Stimulated activated CD4-positive, alpha-beta T cell treated with anti-CD3 and anti-CD28 coated beads, Interleukin-4, amount 100 ng/mL, for 24 hours (primary cell): ENCODE measurements around the gene SERGEF.
"Not testable (repeated sequence)": the region's sequence is repeated elsewhere in the genome, so short reads cannot be mapped to it uniquely, and the experiment has no call there.

Experiments used
- DNase-seq: peaks from one replicate; pipeline ENCODE4 v3.0.0-alpha.2; 2020

The SERGEF gene

DNA sequence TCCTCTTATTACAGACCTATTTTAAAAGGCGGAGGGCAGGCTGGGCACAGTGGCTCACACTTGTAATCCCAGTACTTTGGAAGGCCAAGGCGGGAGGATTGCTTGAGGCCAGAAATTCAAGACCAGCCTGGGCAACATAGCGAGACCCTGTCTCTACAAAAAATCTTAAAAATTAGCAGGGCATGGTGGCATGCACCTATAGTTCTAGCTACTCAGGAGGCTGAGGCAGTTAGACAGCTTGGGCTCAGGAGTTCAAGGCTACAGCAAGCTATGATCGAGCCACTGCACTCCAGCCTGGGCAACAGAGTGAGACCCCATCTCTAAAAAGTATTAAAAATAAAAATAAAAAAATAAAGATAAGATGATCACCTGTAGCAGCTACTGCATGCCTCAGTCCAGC is 12.7 kb downstream of the SERGEF start:
- not testable (repeated sequence) for DNase-seq

DNA sequence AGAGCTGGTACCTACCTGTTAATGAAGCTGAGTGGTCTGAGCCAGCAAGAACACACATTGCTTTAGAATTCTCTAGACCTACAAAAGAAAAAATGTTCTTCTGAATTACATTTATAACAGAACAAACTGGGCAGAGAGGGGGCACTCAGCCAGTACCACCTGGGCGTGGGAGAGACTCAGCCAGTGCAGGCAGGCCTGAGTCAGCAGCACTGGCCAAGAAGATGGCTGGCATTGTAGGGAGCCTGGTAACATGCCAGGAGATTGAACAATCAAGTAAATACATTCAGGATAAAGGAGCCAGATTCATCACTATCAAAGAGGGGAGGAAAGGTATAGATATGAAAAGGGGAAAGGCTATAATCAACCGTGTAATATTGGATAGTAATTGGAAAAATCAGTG is 19.9 kb downstream of the SERGEF start:
- DNase-seq = no peak

DNA sequence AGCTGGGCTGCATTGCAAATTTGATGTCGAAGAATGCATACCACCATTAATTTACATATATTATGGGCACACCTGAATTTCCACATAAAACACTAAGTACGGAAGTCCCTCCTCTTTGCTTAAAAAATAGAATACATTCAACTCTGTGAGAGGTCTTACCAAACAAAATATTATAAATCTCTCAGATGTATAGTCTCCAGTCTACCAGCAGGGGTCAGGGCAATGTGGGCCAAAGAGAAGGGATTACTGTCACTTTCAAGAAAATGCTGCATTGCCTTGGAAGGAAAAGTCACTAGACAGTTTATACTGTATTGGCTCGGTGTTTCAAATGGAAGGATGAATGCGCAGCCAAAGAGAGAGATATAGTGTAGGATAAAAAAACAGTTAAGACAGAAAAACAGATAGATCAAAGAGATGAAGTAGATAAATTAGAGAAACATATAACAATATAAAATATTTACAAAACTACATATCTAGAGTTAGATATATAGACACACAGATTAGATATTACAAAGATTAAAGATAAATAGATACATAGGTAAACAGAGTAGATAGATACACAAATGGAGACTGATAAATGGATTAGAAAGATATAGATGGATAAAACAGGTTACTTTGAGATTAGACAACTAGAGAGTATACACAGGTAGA is 20.9 kb downstream of the SERGEF start:
- DNase-seq = peak; percentile 54

DNA sequence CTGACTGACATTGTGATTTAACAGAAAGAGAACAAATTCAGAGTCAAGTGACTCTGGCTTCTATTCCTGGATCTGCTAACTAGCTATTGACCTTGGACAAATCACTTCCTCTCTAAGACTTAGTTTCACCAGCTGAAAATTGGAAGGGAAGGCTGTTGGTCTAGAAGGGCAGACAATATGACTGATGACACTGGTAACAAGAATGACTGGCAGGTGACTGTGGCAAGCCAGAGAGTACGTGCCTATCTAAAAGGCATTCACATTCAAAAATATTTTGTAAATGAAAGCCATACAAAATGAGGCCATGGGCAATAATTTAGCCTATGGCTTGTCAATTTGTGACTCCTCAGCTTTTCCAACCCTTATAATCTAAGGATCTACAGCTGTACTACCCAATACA is 23.5 kb downstream of the SERGEF start:
- no peak for DNase-seq

DNA sequence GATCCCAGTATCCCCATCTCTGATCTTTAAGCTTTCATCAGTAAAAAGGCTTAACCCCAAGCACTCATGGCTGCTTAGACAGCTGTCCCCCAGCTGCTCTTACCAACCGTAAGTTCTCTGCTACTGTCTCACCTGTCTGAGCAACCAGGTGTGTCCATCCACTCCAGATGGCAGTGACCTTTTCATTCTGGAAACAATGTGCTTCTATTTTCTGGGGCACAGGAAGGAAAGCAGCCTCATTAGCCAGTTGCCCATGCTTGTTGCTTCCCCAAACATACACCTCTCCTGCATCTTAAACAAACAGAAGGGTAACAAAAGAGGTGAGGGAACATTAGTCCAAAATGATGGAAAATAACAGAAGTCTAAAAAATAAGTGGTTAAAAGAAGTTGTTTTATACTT is 24.4 kb downstream of the SERGEF start:
- DNase-seq = no peak

DNA sequence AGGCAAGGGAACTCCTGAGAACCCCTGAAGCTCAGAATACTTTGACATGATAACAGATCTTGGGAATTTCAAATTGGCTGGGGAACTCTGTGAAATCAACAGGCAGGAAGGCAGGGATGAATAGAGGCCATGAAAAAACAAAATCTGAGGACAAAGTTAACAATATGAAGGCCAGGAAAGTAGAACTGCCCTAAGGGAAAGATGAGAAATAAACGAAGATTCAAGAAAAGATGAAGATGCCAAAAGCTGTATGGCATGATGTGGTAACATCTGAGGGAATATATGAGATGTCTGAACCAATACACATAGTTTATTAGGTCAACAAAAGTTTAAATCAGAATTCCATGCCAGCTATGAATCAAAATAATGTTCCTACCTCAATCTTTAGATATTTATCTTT is 25.0 kb downstream of the SERGEF start:
- no peak for DNase-seq

DNA sequence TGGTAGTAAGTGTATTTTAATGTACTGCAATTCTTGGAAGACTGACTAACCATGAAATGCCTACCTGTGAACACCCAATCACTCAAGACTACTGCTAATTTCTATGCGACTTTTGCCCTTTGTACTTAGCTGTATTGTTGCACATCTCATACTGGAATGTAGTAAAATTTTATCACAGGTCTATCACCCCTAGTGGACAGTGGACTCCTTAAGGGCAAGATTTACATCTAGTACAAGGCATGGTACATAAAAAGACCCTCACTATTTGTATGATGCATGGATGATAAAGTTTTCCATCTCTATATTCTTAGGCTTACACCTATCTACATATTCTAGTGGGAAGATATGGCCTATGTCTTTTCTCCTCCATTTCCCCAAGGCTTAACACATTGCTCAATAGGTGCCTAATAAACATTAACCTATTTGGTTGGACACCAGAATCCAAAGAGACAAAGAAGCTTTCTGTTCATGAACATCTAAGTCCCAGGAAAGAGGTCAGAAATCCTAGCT is 26.1 kb downstream of the SERGEF start:
- DNase-seq = no peak

DNA sequence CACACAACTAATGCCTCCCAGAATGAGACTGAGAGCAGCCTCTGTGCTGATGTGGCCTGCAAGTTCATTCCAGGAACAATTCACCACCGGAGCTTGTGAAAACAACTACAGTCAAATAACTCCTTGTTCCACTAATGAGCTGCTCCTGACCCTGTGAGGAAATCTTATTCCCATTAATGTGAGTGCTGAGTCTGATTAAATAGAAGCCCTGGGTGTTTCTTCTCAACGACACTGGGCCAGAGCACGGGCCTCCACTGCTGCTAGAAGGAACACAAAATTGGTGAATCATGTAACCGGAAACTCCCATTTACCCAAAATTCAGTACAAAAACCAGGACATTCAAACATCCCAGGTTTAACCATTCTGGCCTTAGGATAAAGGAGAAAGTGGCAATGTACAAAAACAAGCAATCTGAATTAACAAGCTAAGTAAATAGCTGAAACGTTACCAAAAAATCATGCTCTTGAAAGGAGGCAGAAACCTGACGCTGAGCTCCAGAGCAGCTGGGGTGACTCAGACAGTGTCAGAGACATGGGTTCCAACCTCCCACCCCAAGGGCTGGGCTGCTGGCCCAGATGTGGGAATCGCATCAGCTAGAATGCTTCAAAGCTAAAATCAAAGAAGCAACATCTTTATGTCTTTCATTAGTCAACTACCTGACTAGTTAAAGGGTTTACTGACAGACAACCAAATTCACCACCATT is 26.7 kb downstream of the SERGEF start:
- no peak for DNase-seq

DNA sequence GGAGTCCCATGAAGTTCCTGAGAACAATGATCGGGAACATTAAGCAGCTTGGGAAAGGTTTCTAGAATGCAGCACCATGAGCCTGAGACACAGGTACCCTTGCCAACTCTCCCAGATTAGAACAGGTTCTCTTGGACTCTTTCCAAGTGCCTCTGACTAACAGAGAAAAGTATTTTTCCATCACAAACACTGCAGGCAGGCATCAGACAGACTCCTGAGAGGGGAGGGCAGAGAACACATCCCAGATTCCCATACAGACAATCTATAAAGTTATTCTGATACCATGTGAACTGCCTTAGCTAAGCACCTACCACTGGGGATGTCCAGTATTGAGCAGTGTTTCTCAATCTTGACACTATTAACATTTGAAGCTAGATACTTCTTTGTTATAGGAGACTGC is 27.3 kb downstream of the SERGEF start:
- no peak for DNase-seq

DNA sequence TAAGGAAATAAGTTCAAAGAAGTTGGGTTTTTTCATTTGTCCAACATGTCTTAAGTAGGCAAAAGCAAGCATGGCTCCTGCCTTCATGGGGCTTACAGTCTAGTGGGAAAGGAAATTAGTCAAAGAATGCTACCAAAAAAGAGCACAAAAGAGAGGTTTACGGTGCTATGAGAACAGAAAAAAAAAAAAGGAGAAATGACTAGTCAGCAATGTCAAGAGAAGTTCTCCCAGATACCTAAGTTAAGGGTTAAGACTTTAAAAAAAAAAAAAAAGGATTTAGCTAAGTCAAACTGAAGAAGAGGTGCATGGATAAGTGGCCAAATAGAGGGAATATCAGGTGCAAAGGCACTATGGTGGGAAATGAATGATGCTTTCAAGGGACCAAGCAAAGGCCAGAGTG is 29.3 kb downstream of the SERGEF start:
- no peak for DNase-seq

DNA sequence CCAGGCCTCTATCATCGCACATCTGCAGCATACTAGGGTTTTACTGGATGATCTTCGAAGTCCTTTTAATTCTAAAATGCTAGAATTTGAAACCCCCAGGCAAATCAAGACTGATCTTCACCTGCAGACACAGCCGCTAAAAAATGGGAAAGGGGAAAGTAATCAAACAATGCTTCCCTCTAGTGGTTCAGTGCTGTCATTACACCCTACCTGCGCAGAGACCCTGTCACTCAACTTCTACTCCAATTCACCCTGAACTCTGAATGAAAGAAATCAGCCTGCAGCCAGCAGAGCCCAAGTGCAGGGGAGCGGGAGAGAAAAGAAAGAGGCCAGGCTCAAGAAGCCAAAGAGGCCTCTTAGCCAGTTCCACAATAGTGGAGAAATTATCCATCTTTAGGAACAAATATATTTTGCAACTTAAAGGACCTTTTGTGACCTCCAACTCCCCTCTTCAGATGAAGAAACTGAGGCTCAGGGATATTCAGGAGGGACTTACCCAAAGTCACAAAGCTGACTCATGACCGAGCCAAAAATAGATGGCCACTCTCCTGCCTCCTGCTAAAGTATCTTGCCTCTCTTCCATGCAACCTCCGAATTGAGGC is 33.0 kb downstream of the SERGEF start:
- peak; percentile 29 for DNase-seq

DNA sequence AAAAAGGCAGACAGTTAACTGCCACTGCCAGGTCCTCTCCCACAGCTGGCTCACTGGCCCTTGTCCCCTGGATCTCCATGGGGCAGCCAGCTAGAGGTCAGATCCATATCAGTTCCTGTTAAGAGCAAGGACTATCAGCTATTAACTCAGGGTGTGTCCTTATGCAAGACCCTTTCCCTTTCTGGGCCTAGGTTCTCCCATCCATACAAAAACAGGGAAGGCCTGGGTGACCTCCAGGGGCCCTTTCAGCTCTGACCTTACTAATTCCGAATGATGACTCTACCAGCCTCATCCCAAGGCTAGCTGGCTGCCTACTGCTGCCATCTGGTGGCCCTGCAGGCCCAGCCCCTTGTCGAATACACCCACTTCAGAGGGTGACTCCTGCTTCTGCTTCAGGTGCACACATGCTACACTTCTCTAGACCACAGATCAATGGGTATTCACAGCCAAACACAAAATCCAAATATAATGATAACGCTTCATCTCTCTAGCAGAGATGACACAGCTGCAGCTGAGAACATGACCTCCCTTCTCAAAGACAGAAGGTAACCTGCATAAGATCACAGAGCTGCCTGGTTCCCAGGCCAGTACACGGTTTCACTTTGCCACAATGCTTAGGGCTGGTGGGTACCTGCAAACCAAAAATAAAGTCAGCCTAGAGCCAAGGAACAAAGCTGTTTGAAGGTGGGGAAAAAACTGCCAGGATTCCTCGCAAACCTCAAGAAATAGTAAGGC is 34.1 kb downstream of the SERGEF start:
- DNase-seq = peak; percentile 9

DNA sequence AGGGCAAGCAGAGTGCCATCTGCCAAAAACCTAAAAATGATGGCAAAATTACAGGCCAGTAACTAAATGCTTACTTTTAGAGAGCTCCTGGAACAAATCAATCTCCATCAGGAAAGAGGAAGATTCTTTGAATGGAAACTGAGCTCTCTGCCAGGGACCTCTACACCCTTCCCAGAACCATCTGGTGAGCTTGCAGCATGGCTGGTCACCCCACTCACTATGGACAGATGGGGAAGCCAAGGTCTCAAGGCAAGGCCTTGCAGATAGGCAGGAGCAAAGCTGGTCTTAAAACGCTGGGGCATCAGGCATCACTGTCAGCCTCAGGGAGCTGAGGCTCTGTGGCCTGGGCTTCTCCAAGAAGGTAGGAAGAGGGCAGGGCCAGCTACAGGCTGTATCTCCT is 36.2 kb downstream of the SERGEF start:
- DNase-seq = no peak

DNA sequence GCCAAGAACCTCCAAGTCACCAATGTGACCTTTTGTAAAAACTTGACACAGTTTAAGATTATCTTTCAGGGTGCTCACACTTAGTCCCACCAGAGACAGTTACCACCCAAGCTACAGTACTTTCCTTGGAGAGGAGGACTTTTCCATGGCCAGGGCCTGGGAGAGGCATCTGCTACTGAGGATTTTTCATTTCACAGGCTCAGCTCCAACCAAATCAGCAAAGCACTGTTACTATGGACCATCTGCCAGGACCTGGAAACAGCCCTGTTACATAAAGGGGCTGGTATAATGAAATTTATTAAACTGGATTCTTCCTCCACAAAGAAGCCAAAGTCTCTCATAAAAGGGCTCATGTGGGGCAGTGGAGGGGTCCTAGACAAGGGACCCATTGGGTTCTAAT is 38.6 kb downstream of the SERGEF start:
- DNase-seq = no peak

DNA sequence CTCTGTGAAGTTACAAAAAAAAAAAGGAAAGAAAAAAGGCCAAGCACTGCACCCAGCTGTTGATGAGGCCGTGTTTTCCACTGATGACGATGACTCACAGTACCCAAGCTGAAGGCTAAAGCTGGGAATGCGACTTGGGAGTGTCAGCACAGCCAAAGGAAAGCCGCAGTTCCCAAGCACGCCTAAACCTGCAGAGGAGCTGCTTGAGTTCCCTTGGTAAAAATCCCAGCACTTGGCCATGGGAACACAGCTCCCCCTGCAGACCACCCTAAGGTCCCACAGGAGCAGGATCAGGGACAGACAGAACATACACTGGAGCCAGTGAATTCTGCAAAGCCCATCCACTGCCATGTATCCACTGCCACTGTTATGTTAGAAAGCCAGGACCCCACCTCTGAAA is 39.9 kb downstream of the SERGEF start:
- no peak for DNase-seq

DNA sequence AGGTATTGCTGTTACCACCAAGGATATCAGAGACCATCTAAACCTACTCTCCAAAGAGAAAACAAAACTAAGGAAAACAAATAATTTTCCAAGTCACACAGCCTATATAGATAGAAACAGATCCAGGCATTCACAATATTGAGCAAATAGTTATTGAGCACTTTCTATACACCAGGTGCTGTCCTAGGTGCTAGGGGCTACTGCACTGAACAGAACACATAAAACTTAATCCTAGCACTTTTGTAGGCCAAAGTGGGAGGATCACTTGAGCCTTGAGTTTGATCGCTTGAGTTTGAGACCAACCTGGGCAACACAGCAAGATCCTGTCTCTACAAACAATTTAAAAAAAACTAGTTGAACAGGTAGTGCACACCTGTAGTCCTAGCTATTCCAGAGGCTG is 44.6 kb downstream of the SERGEF start:
- no peak for DNase-seq

DNA sequence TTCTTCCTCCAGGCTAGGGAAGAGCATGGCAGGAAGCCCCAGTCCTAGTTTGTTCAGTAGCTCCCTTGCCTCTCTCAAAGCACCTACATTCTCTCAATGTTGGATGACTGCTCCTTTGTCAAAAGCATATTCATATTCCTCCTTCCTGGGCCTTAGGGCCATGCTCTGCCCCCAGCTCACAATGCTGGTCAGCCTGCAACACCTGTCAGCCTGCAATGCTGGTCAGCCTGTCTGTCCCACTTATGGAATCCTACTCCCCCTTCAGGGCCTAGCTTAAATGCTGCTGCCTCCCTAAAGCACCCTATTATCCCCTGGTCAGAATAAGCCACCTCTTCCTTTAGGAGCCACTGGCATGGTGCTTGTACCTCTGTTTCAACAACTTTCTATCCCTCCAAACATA is 45.2 kb downstream of the SERGEF start:
- DNase-seq = no peak

DNA sequence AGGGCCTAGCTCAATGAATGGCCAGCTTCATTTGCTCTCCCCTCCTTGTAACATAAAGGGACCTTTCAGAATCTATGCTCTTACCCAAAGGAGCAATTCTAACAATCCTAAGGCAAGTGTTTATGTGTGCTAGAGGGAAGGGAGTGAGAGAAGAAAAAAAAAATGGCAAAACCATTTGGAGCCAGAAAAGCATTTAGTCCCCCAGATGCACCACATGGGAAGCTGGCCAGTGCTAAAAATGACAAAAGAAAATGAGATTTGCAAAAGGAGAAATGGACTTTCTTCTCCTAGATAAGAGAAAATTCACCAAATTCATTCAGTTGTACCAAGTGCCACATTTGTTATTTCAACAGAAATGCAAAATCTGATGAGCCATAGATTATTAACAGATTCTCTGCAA is 52.8 kb downstream of the SERGEF start:
- no peak for DNase-seq

DNA sequence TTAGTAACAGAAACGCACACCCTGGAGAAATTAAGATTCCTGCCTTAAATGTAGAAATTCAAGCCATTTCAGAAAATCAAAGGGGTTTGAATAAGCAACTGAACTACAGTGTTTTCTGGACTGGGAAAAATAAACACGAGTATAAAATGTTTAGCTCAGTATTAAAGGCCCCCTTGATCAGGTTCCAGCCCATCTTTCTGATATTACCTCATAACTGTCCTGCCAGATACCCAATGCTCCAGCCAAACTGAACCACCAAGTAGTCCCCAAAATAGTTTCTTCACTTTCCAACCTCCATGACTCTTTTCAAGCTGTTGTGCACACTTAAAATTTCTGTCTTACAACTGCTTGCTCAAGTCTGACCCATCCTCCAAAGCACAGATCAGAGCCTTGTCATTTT is 54.4 kb downstream of the SERGEF start:
- no peak for DNase-seq

DNA sequence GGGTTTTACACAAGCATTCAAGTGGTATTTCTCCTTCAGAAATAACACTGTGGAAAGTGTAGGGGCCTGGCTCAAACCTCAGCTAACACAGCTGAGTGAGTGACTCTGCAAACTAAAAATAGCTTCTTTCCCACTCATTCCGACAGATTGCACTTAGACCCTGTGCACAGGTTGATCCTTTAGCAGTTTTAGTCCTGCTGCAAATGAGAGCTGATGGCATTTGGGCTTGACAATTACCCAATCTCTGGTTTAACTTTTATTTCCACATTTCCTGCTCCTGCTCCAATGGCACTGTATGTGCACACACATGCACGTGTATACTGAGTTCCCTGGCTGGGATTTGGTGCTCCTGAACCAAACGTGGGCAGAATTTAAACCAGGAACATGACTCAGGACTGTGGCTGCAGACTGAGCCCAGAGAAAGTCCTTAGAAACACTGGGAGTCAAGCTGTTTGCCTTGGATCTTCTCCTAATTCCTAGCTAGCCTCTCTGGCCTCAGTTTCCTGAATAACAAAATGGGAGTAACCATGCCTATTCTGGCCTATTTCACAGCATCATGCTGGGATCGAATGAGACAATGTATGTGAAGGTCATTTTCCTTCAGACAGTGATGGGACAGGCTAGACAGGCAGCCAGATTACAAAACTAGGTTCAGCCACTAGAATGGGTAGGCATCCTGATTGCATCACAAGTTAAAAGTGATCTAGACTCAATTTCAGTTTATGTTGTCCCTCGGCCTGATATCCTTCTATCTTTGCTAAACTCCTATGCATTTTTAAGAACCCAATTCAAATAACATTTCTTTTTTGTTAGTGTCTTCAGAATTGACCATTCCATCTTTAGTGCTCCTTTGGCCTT is 58.2 kb downstream of the SERGEF start:
- no peak for DNase-seq

DNA sequence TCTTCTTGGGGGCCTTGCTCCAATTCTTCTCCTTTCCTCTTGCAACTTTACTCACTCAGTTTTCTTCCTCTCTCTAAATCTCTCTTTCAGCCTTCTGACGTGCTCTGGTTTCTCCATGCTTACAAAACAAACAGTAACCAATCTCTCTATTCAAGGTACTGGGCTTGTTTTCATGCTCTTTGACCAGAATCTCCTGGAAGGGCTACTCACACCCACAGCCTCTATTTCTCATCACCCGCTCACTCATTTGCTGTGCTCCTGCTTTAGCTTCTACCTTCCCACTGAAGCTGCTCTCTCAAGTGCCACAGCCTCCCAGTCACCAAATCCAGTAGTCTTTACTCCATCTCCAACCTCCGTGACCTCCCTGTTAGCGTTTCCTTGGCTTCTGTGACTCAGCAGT is 60.4 kb downstream of the SERGEF start:
- DNase-seq = no peak

DNA sequence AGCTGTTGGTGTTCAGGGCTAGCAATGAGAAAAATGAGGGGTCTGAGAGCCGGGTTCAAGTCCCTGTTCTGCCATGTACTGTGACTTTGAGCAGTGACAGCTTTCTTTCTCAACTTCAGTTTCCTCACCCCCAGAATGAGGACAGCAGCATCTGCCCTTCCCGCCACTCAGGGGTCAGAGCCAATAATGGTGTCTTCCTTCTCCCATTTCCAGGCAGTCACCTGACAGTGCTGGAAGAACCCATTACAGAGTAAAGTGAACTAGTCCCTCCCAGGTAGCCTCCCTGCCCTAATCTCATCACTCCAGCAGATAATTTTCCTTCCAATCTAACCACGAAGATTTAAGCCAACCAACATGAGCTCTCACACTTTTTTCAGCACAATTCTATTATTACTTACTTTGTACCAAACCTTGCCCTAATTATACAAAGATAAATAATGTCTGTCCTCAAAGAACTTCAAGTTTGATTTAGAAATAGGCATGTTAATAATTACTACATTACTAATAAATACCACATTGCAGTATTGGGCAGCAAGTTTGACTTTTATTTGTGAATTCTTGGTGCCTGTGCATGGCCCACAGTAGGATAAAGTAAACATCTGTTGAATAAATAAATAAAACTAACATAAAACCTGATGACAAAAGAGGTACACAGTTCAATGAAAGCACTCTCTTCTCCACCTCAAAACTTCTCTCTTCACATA is 61.0 kb downstream of the SERGEF start:
- no peak for DNase-seq
